NB4 (cell line): ENCODE results near the gene TTLL5.

Experiments used
- CTCF ChIP-seq: IDR thresholded peaks from one replicate; pipeline ENCODE4 v1.5.1; 2012; ENCODE audit warnings: low read depth, low read length
- MYC ChIP-seq: IDR thresholded peaks from 2 replicates; pipeline ENCODE4 v1.6.1; 2011; ENCODE audit warnings: low read depth, low read length
- POLR2A ChIP-seq: IDR thresholded peaks from 2 replicates; pipeline ENCODE4 v1.6.1; 2011; ENCODE audit warnings: mild to moderate bottlenecking; ENCODE audit not compliant: insufficient read length; ENCODE audit errors: extremely low read depth

- no peak for TF ChIP-seq POLR2A
- no peak for TF ChIP-seq CTCF
- TF ChIP-seq MYC, result no peak
These were observed 36.3 kb downstream of the TTLL5 start for GRCh38 chr14:75697386-75697785.
